Muscle of back (tissue), 11 donors: ENCODE measurements around the gene RNFT1. TPM values are rescaled to one million over a fixed set of nuclear protein-coding genes. Genes with fewer than 3 reads are reported as not detected.
"Not testable (repeated sequence)": the region's sequence is repeated elsewhere in the genome, so short reads cannot be mapped to it uniquely, and the experiment has no call there.

Experiments used
- DNase-seq, 3 donors: peaks; one replicate each; pipeline versions ENCODE4 v3.0.0 to v3.0.0-alpha.2; 2013
- polyA plus RNA-seq, 10 donors: library from polyadenylated mRNA; unstranded; fragments of 120-200 nt; gene quantifications; one replicate each; pipeline ENCODE4 v1.2.1, GENCODE V29; 2013; ENCODE audit not compliant: insufficient read length in 10 of 10

Gene RNFT1
- polyA plus RNA-seq, 10 donors, result 10.5 to 18.8 (median 15.0) TPM

GRCh38 chr17:59930768-59931167 lies 33.8 kb downstream of the RNFT1 start:
- not testable (repeated sequence) for DNase-seq

- not testable (repeated sequence) for DNase-seq
These were observed 34.4 kb downstream of the RNFT1 start for GRCh38 chr17:59930121-59930520.

GRCh38 chr17:59920637-59921036 lies 43.9 kb downstream of the RNFT1 start:
- not testable (repeated sequence) for DNase-seq

- DNase-seq, result no peak
These were observed 48.1 kb downstream of the RNFT1 start for GRCh38 chr17:59916446-59916845.

- DNase-seq, result peak in 2 of 3 donors; percentile 28 to 52
These were observed 50.2 kb downstream of the RNFT1 start for GRCh38 chr17:59914274-59914854.

- DNase-seq, result no peak
These were observed 57.1 kb downstream of the RNFT1 start for GRCh38 chr17:59907467-59907866.

- no peak for DNase-seq
These were observed 61.1 kb downstream of the RNFT1 start for GRCh38 chr17:59903455-59903854.

Other genes with a start within 250 kb of the RNFT1 start
- gene TUBD1, start 71.8 kb downstream of the RNFT1 start, polyA plus RNA-seq, result 10 to 100 TPM in 4 of 10 donors, 1 to 10 TPM in 6; 6.7 to 12.7 (median 9.2) TPM
- 10 to 100 TPM; 27.8 to 44.0 (median 35.3) TPM for gene RPS6KB1, start 71.6 kb downstream of the RNFT1 start, polyA plus RNA-seq
- 10 to 100 TPM; 15.0 to 21.4 (median 17.7) TPM for gene HEATR6, start 114.2 kb upstream of the RNFT1 start, polyA plus RNA-seq
- gene CA4, start 185.2 kb upstream of the RNFT1 start, polyA plus RNA-seq, result 1 to 10 TPM; 3.4 to 9.7 (median 7.4) TPM